H1 (cell line): ENCODE data around the gene RASGRP1. TPM values are rescaled to one million over a fixed set of nuclear protein-coding genes. Genes with fewer than 3 reads are reported as not detected.

Source experiments
- ATF2 ChIP-seq: IDR thresholded peaks from 2 replicates; pipeline ENCODE4 v1.6.1; 2012; ENCODE audit warnings: low read length, inconsistent platforms
- SAP30 ChIP-seq: fragments of 300-600 bp; sonication (generic); IDR thresholded peaks from 2 replicates; pipeline ENCODE4 v1.7.1; 2012; ENCODE audit warnings: low read length, moderate library complexity, mild to moderate bottlenecking, inconsistent platforms; ENCODE audit not compliant: insufficient read depth, insufficient replicate concordance
- SIN3A ChIP-seq, 2 experiments: IDR thresholded peaks in 1 of 2; conservative IDR thresholded peaks in 1 of 2; 2 replicates each; pipeline ENCODE4 v1.6.1; 2011 to 2012; ENCODE audit warnings: low read length in 2 of 2, improper control_type of control experiment in 1 of 2, low read depth in 1 of 2, mild to moderate bottlenecking in 1 of 2
- polyA plus RNA-seq, 7 experiments: library from polyadenylated mRNA; depleted of rRNA in 3 of 7; stranded (reverse) in 5 of 7; unstranded in 2 of 7; fragments of >200 nt in 5 of 7; fragments of 200-250 nt in 2 of 7; gene quantifications; 1 replicate in 5 of 7; 2 replicates in 1 of 7; 4 replicates in 1 of 7; pipeline versions ENCODE4 v1.2.1 to v1.2.3, GENCODE V29; 2011 to 2013; ENCODE audit warnings: missing spikeins in 2 of 7, mixed read lengths in 2 of 7
- total RNA-seq: library from RNA; stranded (reverse); fragmentation: NEBNext Ultra II Directional; extraction: Animal tissue kit (Norgen Biotek cat#: 25700); gene quantifications from 2 replicates; pipeline ENCODE4 v1.2.1, GENCODE V29; 2021

The RASGRP1 gene
- total and polyA plus RNA-seq, 2 of the 8 experiments (the other 6 are each of a cell fraction or from before 2014, with no cell fraction given), result 1.1 to 2.1 TPM

GRCh38 chr15:38576261-38576660 lies 11.6 kb upstream of the RASGRP1 start (continued):
- TF ChIP-seq SAP30, result no peak
- no peak for TF ChIP-seq ATF2
- TF ChIP-seq SIN3A (conservative IDR thresholded peaks at IDR 0.05 in 1 of 2, IDR thresholded peaks at IDR 0.05 in 1 of 2; ENCODE audit: low read depth in 1 of 2, low read length in 2 of 2), result no peak
